Stimulated activated effector memory CD8-positive, alpha-beta T cell treated with anti-CD3 and anti-CD28 coated beads, Interleukin-12 subunit alpha, Interleukin-12 subunit beta, amount 100 ng/mL, for 72 hours (primary cell): Measurements from ENCODE around the gene SKAP1.

Experiments
- ATAC-seq: fragments of 150-1000 bp; cut with Tn5 transposase; 2 replicates; pipeline ENCODE4 v1.10.0; 2021
- DNase-seq, 2 donors: peaks; one replicate each; pipeline ENCODE4 v3.0.0; 2021 to 2022; ENCODE audit warnings: low spot score in 2 of 2
- H3K27ac Mint-ChIP-seq: one replicate; pipeline ENCODE4 v1.8.0; 2022; ENCODE audit warnings: mild to moderate bottlenecking, mixed read lengths
- H3K36me3 Mint-ChIP-seq: one replicate; pipeline ENCODE4 v1.8.0; 2022; ENCODE audit warnings: mild to moderate bottlenecking, mixed read lengths
- H3K4me1 Mint-ChIP-seq: one replicate; pipeline ENCODE4 v1.8.0; 2022; ENCODE audit warnings: mixed read lengths
- H3K4me3 Mint-ChIP-seq: one replicate; pipeline ENCODE4 v1.8.0; 2022; ENCODE audit warnings: mild to moderate bottlenecking, mixed read lengths
- H3K9me3 Mint-ChIP-seq: one replicate; pipeline ENCODE4 v1.8.0; 2022; ENCODE audit warnings: mixed read lengths

SKAP1 gene

GRCh38 chr17:48134912-48135480 is 295.0 kb downstream of the SKAP1 start:
- ATAC-seq, result peak; percentile 28
- Mint-ChIP-seq H3K4me3 (no peak overlapping the region), H3K9me3 (no peaks in the 10 kb centered on the region), H3K4me1 (peaks cover 4% of the 10 kb centered on the region), H3K36me3 (peaks cover 86% of the 10 kb centered on the region), H3K27ac (no peak overlapping the region)
- no peak for DNase-seq

GRCh38 chr17:48132385-48132784 is 297.6 kb downstream of the SKAP1 start:
- Mint-ChIP-seq H3K4me3 (no peak overlapping the region), H3K9me3 (no peaks in the 10 kb centered on the region), H3K4me1 (peaks cover 4% of the 10 kb centered on the region), H3K36me3 (peaks cover 69% of the 10 kb centered on the region), H3K27ac (no peak overlapping the region)
- ATAC-seq, result no peak
- DNase-seq, result no peak

GRCh38 chr17:48131216-48131824 is 298.7 kb downstream of the SKAP1 start:
- peaks cover 69% of the 10 kb centered on the region for H3K36me3 Mint-ChIP-seq
- H3K27ac Mint-ChIP-seq, result peak overlapping the region; percentile 30
- ATAC-seq, result peak; percentile 73
- no peaks in the 10 kb centered on the region for H3K9me3 Mint-ChIP-seq
- H3K4me1 Mint-ChIP-seq, result peaks cover 4% of the 10 kb centered on the region
- H3K4me3 Mint-ChIP-seq, result no peak overlapping the region
- peak; percentile 25 to 64 for DNase-seq

DNA sequence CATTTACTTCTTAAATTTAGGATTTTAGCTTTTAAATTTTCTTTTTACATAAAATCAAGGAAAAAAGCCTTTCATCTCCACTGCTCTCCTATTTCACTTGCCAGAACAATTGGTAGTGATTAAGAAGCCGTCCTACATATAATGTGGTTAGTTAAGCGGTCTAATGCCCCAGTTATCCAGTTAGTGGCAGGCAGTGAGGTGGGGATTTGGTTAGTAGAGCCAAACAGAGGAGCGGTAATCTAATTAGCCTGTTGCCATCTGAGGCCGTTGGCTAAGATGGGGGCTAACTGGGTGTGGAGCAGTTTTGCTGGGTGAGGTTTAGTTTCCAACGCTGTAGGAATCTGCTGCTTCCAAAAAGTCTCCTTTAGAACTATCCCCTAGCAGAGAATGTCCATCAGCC is 300.0 kb downstream of the SKAP1 start:
- no peak overlapping the region for H3K27ac Mint-ChIP-seq
- no peak for ATAC-seq
- peaks cover 4% of the 10 kb centered on the region for H3K4me1 Mint-ChIP-seq
- no peak for DNase-seq
- H3K9me3 Mint-ChIP-seq, result no peaks in the 10 kb centered on the region
- peaks cover 65% of the 10 kb centered on the region for H3K36me3 Mint-ChIP-seq
- no peak overlapping the region for H3K4me3 Mint-ChIP-seq

DNA sequence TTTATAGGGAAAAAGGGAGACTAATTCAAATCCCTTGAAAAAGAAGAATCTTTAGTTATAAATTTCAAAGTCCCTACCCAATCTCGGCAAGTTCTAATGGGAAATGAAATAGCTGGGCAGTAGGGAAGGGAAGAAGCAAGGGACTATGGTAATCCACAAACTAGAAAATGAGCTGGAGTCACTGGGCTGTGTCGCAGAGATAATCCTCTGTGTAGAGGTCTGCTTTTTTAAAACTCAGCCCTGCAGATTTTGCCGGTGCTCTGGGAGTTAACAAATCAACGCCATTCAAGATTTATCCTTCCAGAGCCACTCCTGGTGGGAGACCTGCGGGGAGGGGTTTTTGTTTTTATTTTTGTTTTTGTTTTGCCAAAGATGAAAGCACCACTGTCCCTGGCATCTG is 301.6 kb downstream of the SKAP1 start:
- H3K27ac Mint-ChIP-seq, result peak overlapping the region; percentile 34
- peaks cover 70% of the 10 kb centered on the region for H3K36me3 Mint-ChIP-seq
- no peak overlapping the region for H3K4me3 Mint-ChIP-seq
- no peaks in the 10 kb centered on the region for H3K9me3 Mint-ChIP-seq
- ATAC-seq (no peak), DNase-seq (no peak)
- H3K4me1 Mint-ChIP-seq, result peaks cover 7% of the 10 kb centered on the region

DNA sequence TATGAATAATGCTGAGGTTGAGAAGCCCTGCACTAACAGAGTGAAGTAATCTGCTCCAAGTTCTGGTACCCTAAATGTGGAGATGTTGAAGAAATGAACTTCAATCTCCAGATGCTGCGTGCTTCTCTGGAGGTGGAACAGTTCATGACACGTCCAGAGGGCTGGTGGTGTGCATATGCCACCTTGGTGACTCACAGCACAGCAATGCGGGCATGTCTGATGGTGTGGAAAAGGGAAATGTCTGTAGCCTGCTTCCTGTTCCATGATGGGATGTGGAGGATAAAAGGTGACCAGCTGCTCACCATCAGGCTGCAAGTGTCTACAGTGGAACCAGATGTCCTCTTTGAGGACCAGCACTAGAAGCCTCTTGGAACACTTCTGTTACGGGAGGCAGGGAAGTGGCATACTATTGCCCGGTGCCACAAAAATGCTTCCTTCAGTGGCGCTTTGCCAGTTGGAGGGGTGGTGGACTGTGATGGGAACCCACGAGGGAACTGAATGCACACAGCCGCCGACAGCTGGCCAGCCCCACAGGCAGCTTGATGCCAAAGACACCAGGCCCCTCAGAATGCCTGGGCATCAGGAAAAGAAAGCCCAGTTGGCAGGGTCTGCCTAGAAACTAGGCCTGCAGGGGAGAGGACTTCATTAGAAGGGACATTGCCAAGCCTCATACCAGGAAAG is 302.5 kb downstream of the SKAP1 start:
- H3K27ac Mint-ChIP-seq, result no peak overlapping the region
- ATAC-seq, result no peak
- DNase-seq, result no peak

DNA sequence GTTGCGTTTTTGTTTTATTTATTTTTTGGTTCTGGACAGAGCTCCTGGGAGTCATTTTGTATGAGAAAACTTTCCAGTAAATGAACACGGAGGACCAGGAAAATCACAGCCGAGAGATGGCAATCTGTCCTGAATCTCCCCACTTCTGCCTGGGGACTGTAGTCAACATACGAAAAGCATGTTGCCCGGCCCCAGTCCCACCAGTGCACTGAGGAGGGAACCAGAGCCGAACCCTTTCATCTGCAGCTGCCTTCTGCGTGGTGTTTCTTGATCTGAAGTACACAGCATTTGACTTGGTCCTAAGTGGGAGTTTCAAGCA is 303.5 kb downstream of the SKAP1 start:
- no peak overlapping the region for H3K4me3 Mint-ChIP-seq
- H3K36me3 Mint-ChIP-seq, result peaks cover 70% of the 10 kb centered on the region
- DNase-seq, result no peak
- ATAC-seq, result no peak
- H3K27ac Mint-ChIP-seq, result peak overlapping the region; percentile 56
- peaks cover 10% of the 10 kb centered on the region for H3K4me1 Mint-ChIP-seq
- no peaks in the 10 kb centered on the region for H3K9me3 Mint-ChIP-seq

More for the DNA sequence above, 302.5 kb downstream of the SKAP1 start:
- no peaks in the 10 kb centered on the region for H3K9me3 Mint-ChIP-seq
- H3K4me1 Mint-ChIP-seq, result peaks cover 10% of the 10 kb centered on the region
- peaks cover 70% of the 10 kb centered on the region for H3K36me3 Mint-ChIP-seq
- H3K4me3 Mint-ChIP-seq, result no peak overlapping the region

DNA sequence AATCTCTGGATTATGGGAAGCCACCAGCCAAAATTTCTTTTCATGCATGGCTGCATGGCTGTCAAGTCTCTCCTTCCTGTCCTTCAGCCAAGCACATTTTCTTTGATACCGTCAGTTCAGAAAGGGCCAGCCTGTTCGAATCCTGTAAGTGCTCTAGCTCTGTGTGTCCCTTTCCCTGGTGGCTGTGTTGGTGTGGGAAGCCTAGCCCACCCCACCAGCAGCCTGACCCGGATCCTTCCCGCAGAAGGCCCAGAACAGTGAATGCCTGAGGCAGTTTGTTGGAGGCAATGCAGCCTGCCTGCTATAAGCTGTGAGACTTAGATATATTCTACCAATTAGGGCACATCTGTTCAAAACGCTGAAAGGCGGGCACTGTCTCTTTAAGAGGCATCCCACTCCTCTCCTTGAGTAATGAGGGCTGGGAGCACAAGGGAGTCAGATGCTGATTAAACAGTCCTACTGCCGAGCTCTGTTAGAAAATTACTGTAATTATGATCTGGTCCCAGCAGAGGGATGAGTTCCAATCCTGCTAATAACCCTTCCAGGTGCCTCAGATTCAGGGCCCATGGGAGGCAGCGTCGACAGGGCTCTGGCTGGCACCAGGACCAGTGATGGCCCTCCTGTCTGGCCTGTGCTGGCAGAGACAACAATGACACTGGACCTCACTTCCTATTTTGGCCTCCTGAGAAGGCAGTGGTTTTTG is 304.0 kb downstream of the SKAP1 start:
- H3K4me1 Mint-ChIP-seq, result peaks cover 10% of the 10 kb centered on the region
- no peak for DNase-seq
- no peak for ATAC-seq
- no peaks in the 10 kb centered on the region for H3K9me3 Mint-ChIP-seq
- H3K36me3 Mint-ChIP-seq, result peaks cover 70% of the 10 kb centered on the region
- no peak overlapping the region for H3K4me3 Mint-ChIP-seq
- H3K27ac Mint-ChIP-seq, result peak overlapping the region; percentile 56

GRCh38 chr17:48123776-48124388 is 306.1 kb downstream of the SKAP1 start:
- no peak for DNase-seq
- ATAC-seq, result peak; percentile 88
- Mint-ChIP-seq H3K9me3 (no peaks in the 10 kb centered on the region), H3K4me1 (peaks cover 10% of the 10 kb centered on the region), H3K4me3 (no peak overlapping the region), H3K36me3 (peaks cover 90% of the 10 kb centered on the region), H3K27ac (peak overlapping the region; percentile 85)

DNA sequence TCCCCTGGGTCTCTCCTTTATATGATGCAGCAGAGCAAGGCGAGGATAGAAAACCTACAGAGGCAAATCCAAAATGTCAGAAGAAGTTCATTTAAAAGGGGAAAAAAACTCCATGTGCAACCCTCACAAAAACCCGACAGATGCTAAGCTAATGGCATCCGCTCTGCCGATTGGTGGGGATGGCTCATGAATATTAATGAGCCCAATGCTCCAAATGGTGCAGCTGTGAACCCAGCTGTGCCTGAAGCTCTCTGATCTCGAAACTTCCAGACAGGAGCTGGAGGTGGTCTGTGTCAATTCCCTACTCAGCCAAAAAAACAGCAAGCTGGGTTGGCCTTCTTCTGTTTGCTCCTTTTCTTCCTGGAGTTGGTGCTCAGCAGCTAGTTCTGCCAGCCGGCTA is 306.9 kb downstream of the SKAP1 start:
- no peaks in the 10 kb centered on the region for H3K9me3 Mint-ChIP-seq
- H3K4me3 Mint-ChIP-seq, result no peak overlapping the region
- DNase-seq (no peak), ATAC-seq (no peak)
- H3K36me3 Mint-ChIP-seq, result peaks cover 96% of the 10 kb centered on the region
- peak overlapping the region; percentile 85 for H3K27ac Mint-ChIP-seq
- H3K4me1 Mint-ChIP-seq, result peaks cover 10% of the 10 kb centered on the region

- ATAC-seq, result no peak
- H3K4me3 Mint-ChIP-seq, result no peak overlapping the region
- H3K9me3 Mint-ChIP-seq, result no peaks in the 10 kb centered on the region
- peak overlapping the region; percentile 85 for H3K27ac Mint-ChIP-seq
- H3K4me1 Mint-ChIP-seq, result peaks cover 10% of the 10 kb centered on the region
- no peak for DNase-seq
- peaks cover 96% of the 10 kb centered on the region for H3K36me3 Mint-ChIP-seq
Measured at GRCh38 chr17:48122665-48123045, 307.4 kb downstream of the SKAP1 start.

GRCh38 chr17:48121923-48122664 is 307.9 kb downstream of the SKAP1 start:
- H3K9me3 Mint-ChIP-seq, result no peaks in the 10 kb centered on the region
- H3K4me3 Mint-ChIP-seq, result no peak overlapping the region
- no peak for DNase-seq
- peaks cover 96% of the 10 kb centered on the region for H3K36me3 Mint-ChIP-seq
- no peak for ATAC-seq
- peaks cover 10% of the 10 kb centered on the region for H3K4me1 Mint-ChIP-seq
- H3K27ac Mint-ChIP-seq, result peak overlapping the region; percentile 85

GRCh38 chr17:48113201-48113676 is 316.8 kb downstream of the SKAP1 start:
- Mint-ChIP-seq H3K9me3 (no peaks in the 10 kb centered on the region), H3K27ac (peak overlapping the region; percentile 53), H3K36me3 (peaks cover 82% of the 10 kb centered on the region), H3K4me3 (peak overlapping the region; percentile 33), H3K4me1 (peaks cover 44% of the 10 kb centered on the region)
- ATAC-seq (peak; percentile 64), DNase-seq (peak in 1 of 2 donors; percentile 60)

- H3K36me3 Mint-ChIP-seq, result peaks cover 82% of the 10 kb centered on the region
- H3K27ac Mint-ChIP-seq, result peak overlapping the region; percentile 53
- no peaks in the 10 kb centered on the region for H3K9me3 Mint-ChIP-seq
- ATAC-seq, result no peak
- H3K4me3 Mint-ChIP-seq, result peak overlapping the region; percentile 33
- no peak for DNase-seq
- peaks cover 58% of the 10 kb centered on the region for H3K4me1 Mint-ChIP-seq
Measured at GRCh38 chr17:48111937-48112241, 318.1 kb downstream of the SKAP1 start.

DNA sequence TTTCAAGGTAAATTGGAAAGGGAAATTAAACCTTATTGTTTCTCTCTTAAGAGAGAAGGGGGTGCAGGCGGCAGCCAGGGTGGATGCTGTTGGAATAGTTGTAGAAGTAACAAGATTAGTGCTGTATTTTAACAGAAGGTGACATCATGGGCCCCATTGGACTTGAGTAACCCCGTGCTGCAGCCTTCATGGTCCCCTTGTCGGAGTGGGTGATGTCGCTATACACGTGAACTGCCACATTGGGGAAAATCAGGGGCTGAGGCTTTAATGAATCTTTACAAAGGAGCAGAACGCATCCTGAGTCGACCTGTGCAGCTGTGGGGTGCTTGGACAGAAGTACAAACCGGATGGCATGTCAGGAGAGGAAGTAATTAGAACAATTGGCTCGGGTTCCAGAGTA is 319.3 kb downstream of the SKAP1 start:
- Mint-ChIP-seq H3K9me3 (no peaks in the 10 kb centered on the region), H3K4me3 (peak overlapping the region; percentile 33), H3K27ac (peak overlapping the region; percentile 91), H3K36me3 (peaks cover 72% of the 10 kb centered on the region), H3K4me1 (peaks cover 63% of the 10 kb centered on the region)
- no peak for ATAC-seq
- DNase-seq, result no peak
